ENCODE data around the gene COG2.
A peak's percentile ranks its signal among the peaks of the same experiment; 100 is the strongest.

Gene COG2

DNA sequence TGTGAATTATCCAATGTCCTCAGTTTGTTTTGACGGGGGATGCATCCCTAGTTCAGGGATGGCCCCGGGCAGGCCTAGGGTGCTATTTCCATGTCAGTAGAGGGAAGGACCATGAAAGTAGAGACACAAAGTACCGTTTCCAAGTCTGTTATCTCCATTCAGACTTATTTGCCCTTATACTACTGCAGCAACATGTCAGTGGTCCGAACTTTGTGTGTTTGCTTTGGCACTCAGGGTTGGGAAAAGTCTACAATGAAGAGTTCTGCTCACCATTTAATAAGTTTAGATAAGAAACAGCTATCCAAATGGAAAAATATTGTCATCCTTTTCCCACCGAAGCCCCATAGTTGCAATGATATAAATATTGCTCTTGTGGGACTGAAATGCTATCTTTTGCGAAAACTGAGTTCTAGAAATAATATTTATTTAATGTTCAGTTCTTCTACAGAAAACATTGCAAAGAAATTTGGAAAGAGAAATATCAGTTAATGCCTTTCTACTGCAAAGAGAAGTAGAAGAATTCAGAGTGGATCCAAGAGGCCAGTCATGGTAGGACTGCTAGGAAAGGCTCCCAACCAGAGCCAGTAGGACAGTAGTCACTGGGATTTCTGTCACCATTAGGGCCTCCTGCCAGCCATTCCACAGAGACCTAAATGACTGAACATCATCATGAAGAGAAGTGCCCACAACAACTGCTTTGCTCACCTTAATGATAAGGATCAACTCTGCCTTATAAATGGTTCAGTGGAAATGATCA, 83.2 kb downstream of the COG2 start:
- no peak for DNase-seq

GRCh38 chr1:230728710-230729392, 86.6 kb downstream of the COG2 start:
- peak; percentile 53 for DNase-seq

DNA sequence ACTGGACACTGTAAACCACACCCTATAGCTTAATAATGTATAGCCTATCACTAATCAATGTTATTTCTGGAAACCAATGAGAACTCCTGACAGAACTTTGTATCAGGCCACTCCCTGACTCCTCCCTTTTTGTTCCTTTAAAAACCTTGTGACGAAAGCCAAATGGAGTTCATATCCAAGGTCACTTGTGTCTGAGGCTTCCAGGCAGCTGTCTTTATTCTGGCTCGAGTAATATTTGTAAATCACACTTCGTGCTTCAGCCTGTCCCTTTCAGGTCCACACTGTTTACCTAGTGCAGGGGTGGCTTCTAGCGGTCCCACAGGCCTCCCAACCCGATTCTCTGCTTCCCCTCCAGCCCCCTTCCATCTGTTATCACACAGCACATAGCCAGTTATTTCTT, 88.7 kb downstream of the COG2 start:
- no peak for DNase-seq

- DNase-seq = no peak
Measured at GRCh38 chr1:230735447-230735846, 93.2 kb downstream of the COG2 start.

DNA sequence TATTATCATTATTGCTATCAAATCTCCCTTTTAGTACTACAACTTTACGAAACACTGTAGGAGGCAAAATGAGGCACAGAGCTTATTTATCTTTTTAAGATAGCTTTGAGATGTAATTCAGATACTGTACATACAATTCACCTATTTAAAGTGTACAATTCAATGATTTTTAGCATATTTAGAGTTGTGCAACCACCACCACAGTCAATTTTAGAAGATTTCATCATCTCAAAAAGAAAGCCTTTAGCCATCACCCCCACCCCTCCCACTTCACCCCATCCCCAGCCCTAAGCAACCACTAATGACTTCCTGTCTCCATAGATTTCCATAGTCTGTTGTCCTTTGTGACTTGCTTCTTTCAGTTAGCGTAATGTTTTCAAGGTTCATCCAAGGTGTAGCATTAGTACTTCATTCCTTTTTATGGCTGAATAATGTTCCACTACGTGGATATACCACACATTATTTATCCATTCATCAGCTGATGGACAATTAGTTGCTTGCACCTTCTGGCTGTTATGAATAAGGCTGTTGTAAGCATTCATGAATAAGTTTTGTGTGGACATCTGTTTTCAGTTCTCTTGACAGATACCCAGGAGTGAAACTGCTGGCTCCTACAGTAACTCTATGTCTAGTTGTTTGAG, 95.5 kb downstream of the COG2 start:
- peak; percentile 47 for DNase-seq

- no peak for DNase-seq
Measured at GRCh38 chr1:230739564-230740290, 97.4 kb downstream of the COG2 start.

Data from MV-4-11 (cell line).